Tibial nerve (tissue), 4 donors: Measurements from ENCODE around the gene GNG10.

Experiments used
- CTCF ChIP-seq, 5 experiments: fragments of 200-600 bp in 3 of 5; fragments of 450-650 bp in 2 of 5; sonication (generic) in 3 of 5; IDR thresholded peaks; one replicate each; pipeline ENCODE4 v1.5.1; 2016 to 2019; ENCODE audit warnings: antibody characterized with exemption in 5 of 5, mild to moderate bottlenecking in 3 of 5, moderate library complexity in 2 of 5
- EP300 ChIP-seq, 2 donors: sonication (generic); formaldehyde crosslinking; IDR thresholded peaks; one replicate each; pipeline ENCODE4 v1.6.1; 2017; ENCODE audit warnings: antibody characterized with exemption in 2 of 2, mild to moderate bottlenecking in 1 of 2
- POLR2A ChIP-seq, 2 donors: fragments of 450-650 bp; IDR thresholded peaks; one replicate each; pipeline ENCODE4 v1.6.1; 2017; ENCODE audit warnings: antibody characterized with exemption in 2 of 2, mild to moderate bottlenecking in 2 of 2, moderate library complexity in 2 of 2

GRCh38 chr9:111646417-111646816 lies 15.0 kb upstream of the GNG10 start:
- TF ChIP-seq CTCF (IDR thresholded peaks at IDR 0.05) (no peak), EP300 (IDR thresholded peaks at IDR 0.05) (no peak), POLR2A (IDR thresholded peaks at IDR 0.05) (no peak)
